ENCODE results near the gene ZKSCAN4. TPM values are rescaled to one million over a fixed set of nuclear protein-coding genes. Genes with fewer than 3 reads are reported as not detected.

Gene ZKSCAN4
- polyA plus RNA-seq, 2 of the 4 experiments (the other 2 are of a cell fraction) = 1.8 to 2.3 TPM

- TF ChIP-seq PHF8 (IDR thresholded peaks at IDR 0.05; ENCODE audit: borderline replicate concordance, low read depth) (peak; percentile 87), CBX2 (IDR thresholded peaks at IDR 0.05; ENCODE audit: borderline replicate concordance, low read depth) (no peak), POLR2A (IDR thresholded peaks at IDR 0.05; ENCODE audit: low read length) (peak; percentile 33), HOXB13 (CRISPR knock-in tag; IDR thresholded peaks at IDR 0.05; ENCODE audit: low read depth) (no peak), CEBPB (IDR thresholded peaks at IDR 0.05) (no peak), ESRRA (IDR thresholded peaks at IDR 0.05; ENCODE audit: borderline replicate concordance, low read length) (no peak), USF2 (IDR thresholded peaks at IDR 0.05) (no peak), JUN (IDR thresholded peaks at IDR 0.05) (peak in 1 of 2 experiments; percentile 68; a peak in 2 of 5 replicates), FOSL2 (IDR thresholded peaks at IDR 0.05) (no peak), FOSL2 (CRISPR knock-in tag; IDR thresholded peaks at IDR 0.05) (no peak), NPAS2 (CRISPR knock-in tag; IDR thresholded peaks at IDR 0.05; ENCODE audit: borderline replicate concordance) (no peak), HOXB5 (CRISPR knock-in tag; IDR thresholded peaks at IDR 0.05) (no peak), FOXS1 (CRISPR knock-in tag; IDR thresholded peaks at IDR 0.05) (no peak), ZC3H11A (IDR thresholded peaks at IDR 0.05) (no peak), CHD4 (IDR thresholded peaks at IDR 0.05; ENCODE audit: borderline replicate concordance) (no peak), BCL3 (IDR thresholded peaks at IDR 0.05) (0 out of 3 replicates have a peak, but pooled peaks have one; percentile 15), SMC3 (IDR thresholded peaks at IDR 0.05) (no peak)
- TF ChIP-seq, protein P1, sequence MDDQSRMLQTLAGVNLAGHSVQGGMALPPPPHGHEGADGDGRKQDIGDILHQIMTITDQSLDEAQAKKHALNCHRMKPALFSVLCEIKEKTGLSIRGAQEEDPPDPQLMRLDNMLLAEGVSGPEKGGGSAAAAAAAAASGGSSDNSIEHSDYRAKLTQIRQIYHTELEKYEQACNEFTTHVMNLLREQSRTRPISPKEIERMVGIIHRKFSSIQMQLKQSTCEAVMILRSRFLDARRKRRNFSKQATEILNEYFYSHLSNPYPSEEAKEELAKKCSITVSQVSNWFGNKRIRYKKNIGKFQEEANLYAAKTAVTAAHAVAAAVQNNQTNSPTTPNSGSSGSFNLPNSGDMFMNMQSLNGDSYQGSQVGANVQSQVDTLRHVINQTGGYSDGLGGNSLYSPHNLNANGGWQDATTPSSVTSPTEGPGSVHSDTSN (IDR thresholded peaks at IDR 0.05) = no peak
- TF ChIP-seq, protein P2, sequence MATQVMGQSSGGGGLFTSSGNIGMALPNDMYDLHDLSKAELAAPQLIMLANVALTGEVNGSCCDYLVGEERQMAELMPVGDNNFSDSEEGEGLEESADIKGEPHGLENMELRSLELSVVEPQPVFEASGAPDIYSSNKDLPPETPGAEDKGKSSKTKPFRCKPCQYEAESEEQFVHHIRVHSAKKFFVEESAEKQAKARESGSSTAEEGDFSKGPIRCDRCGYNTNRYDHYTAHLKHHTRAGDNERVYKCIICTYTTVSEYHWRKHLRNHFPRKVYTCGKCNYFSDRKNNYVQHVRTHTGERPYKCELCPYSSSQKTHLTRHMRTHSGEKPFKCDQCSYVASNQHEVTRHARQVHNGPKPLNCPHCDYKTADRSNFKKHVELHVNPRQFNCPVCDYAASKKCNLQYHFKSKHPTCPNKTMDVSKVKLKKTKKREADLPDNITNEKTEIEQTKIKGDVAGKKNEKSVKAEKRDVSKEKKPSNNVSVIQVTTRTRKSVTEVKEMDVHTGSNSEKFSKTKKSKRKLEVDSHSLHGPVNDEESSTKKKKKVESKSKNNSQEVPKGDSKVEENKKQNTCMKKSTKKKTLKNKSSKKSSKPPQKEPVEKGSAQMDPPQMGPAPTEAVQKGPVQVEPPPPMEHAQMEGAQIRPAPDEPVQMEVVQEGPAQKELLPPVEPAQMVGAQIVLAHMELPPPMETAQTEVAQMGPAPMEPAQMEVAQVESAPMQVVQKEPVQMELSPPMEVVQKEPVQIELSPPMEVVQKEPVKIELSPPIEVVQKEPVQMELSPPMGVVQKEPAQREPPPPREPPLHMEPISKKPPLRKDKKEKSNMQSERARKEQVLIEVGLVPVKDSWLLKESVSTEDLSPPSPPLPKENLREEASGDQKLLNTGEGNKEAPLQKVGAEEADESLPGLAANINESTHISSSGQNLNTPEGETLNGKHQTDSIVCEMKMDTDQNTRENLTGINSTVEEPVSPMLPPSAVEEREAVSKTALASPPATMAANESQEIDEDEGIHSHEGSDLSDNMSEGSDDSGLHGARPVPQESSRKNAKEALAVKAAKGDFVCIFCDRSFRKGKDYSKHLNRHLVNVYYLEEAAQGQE (IDR thresholded peaks at IDR 0.05) = no peak
- peak; percentile 67 to 91 for DNase-seq (ENCODE audit: low read depth in 1 of 2, low spot score in 1 of 2)
- peak; percentile 99 for ATAC-seq
- Histone ChIP-seq H3K4me1 (peaks cover 25% of the 10 kb centered on the region), H3K4me2 (peak within 1 kb of the TSS; percentile 69), H3K9me3 (no peaks in the 10 kb centered on the region), H3K27ac (peak within 1 kb of the TSS; percentile 93 to 96), H3K4me3 (peak within 1 kb of the TSS; percentile 68)
- CTCF ChIA-PET = interaction anchor here (1.7 kb wide), 1 partner anchor 89 kb away, joined by 6 read pairs; no protein-coding TSS in a partner anchor
- 0% methylated on average over 14 of the region's 32 CpGs for WGBS (ENCODE audit: missing lambda C conversion rate)
- no peak for FAIRE-seq
- POLR2A ChIA-PET = interaction anchor here (0.6 to 1.6 kb wide), 11 partner anchors 14 to 714 kb away, joined by 3 to 25 read pairs (median 6); partner anchors contain the start of genes PGBD1, ZKSCAN3, ZKSCAN4 and ZSCAN31
Measured at GRCh38 chr6:28266962-28267694, 15.1 kb upstream of the ZKSCAN4 start, which contains the start of gene ZSCAN26. Gene ZSCAN26, plus strand, starts transcription at chr6:28267143. Its CDS starts 4,777 bp downstream, at chr6:28271920.
